ENCODE data around the gene APIP. TPM values are rescaled to one million over a fixed set of nuclear protein-coding genes. Genes with fewer than 3 reads are reported as not detected.
"Not testable (repeated sequence)": the region's sequence is repeated elsewhere in the genome, so short reads cannot be mapped to it uniquely, and the experiment has no call there.

Gene APIP
- total RNA-seq, 4 donors from 2014 or later: 28.8 to 54.9 (median 33.6) TPM

DNA sequence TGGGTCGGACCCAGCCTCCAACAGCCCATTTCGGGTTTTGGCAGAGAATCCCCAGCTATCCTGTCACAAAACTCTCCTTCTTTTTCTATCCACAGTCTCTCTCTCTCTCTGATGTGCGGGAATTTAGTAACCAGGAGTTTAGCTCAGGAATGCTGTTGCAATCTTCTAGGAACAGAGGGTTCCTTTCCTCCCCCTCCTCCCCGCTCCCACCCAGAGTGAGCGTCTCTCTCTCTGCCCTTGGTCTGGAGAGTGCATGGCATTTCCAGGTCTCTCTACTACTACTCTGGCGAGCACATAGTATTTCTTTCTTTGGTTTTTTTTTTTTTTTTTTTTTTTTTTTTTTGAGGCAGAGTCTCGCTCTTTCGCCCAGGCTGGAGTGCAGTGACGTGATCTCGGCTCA lies 17.7 kb downstream of the APIP start:
- Histone ChIP-seq H3K9me3 (peaks cover 0 to 22% (median 0%) of the 10 kb centered on the region in 3 donors), H3K36me3 (no peaks in the 10 kb centered on the region), H3K27ac (no peak overlapping the region), H3K4me1 (no peaks in the 10 kb centered on the region), H3K27me3 (no peaks in the 10 kb centered on the region), H3K4me3 (no peak overlapping the region)
- TF ChIP-seq EP300 (IDR thresholded peaks at IDR 0.05) (no peak), POLR2A (IDR thresholded peaks at IDR 0.05) (no peak), POLR2AphosphoS5 (IDR thresholded peaks at IDR 0.05) (no peak)
- TF ChIP-seq, protein P1, sequence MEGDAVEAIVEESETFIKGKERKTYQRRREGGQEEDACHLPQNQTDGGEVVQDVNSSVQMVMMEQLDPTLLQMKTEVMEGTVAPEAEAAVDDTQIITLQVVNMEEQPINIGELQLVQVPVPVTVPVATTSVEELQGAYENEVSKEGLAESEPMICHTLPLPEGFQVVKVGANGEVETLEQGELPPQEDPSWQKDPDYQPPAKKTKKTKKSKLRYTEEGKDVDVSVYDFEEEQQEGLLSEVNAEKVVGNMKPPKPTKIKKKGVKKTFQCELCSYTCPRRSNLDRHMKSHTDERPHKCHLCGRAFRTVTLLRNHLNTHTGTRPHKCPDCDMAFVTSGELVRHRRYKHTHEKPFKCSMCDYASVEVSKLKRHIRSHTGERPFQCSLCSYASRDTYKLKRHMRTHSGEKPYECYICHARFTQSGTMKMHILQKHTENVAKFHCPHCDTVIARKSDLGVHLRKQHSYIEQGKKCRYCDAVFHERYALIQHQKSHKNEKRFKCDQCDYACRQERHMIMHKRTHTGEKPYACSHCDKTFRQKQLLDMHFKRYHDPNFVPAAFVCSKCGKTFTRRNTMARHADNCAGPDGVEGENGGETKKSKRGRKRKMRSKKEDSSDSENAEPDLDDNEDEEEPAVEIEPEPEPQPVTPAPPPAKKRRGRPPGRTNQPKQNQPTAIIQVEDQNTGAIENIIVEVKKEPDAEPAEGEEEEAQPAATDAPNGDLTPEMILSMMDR (IDR thresholded peaks at IDR 0.05): no peak
- WGBS, 2 donors (ENCODE audit: low coverage in 1 of 2): 94 to 96% methylated on average over 3 to 5 of the region's 10 CpGs
- no peak for ATAC-seq

DNA sequence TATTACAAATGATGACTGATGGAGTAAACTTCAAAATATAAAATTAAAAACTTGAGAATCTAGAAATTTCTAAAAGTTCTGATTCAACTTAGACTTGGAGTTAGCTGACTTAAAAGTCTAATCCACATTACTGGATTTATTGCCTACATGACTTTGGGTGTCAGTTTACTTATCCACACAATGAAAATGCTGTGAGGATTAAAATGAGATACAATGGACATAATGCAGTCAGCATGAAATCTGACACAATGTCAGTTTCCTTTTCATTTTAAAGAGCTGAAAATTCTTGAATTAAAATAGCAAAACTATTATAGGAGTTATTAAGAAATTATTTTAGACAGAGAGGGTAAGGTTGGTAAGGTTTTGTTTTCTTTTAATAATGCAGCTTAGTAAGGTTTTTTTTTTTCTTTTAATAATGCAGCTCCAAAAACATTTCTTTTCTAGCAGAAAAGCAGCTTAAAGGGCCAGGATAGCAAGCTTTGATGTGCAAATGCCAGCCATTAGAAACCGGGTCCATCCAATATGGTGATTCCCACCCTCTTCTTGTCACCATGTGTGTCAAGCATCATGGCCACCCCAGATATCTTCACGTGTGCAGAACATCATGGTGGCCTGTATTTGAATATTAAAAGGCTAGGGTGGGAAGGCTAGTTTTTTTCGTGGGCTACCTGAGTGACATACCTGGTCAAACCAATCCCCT lies 18.9 kb downstream of the APIP start:
- WGBS, 2 donors (ENCODE audit: low coverage in 1 of 2): 90 to 100% methylated on average over 3 of the region's 3 CpGs
- TF ChIP-seq EP300 (IDR thresholded peaks at IDR 0.05): no peak
- Histone ChIP-seq H3K27ac (no peak overlapping the region), H3K4me1 (no peaks in the 10 kb centered on the region), H3K4me3 (no peak overlapping the region), H3K9me3 (peaks cover 0 to 22% (median 0%) of the 10 kb centered on the region in 3 donors), H3K27me3 (no peaks in the 10 kb centered on the region), H3K36me3 (no peaks in the 10 kb centered on the region)
- ATAC-seq: no peak

DNA sequence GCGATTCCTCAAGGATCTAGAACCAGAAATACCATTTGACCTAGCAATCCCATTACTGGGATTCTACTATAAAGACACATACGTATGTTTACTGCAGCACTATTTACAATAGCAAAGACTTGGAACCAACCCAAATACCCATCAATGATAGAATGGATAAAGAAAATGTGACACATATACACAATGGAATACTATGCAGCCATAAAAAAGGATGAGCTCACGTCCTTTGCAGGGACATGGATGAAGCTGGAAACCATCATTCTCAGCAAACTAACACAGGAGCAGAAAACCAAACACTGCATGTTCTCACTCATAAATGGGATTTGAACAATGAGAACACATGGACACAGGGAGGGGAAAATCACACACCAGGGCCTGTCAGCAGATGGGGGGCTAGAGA lies 20.0 kb downstream of the APIP start:
- WGBS, 2 donors (ENCODE audit: low coverage in 1 of 2): 92 to 97% methylated on average over 3 of the region's 3 CpGs
- peaks cover 0 to 22% (median 0%) of the 10 kb centered on the region in 3 donors for H3K9me3 ChIP-seq
- H3K36me3 ChIP-seq, H3K4me3 ChIP-seq, H3K27ac ChIP-seq, H3K27me3 ChIP-seq, H3K4me1 ChIP-seq, ATAC-seq: not testable (repeated sequence)

DNA sequence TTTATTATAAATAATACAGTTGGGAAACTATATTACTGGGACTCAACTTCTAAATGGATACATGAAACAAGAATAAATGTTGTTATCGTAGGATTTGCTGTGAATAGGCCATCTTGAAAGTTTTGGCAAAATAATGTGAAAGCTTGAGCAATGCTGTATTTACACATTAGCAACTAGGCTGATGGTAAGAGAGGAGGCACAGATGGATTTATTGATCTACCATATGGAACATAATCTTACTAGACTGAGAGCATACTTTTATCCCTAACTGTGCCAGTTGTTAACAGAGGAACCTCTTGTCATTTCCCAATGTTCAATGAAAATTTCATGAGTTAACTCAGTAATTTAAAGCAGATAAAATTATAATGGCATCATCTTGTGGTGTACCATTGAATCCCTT lies 22.8 kb downstream of the APIP start:
- WGBS, 2 donors (ENCODE audit: low coverage in 1 of 2): 67 to 91% methylated on average over 1 of the region's 1 CpG
- no peak for TF ChIP-seq POLR2AphosphoS5 (IDR thresholded peaks at IDR 0.05)
- TF ChIP-seq POLR2A (IDR thresholded peaks at IDR 0.05): no peak
- TF ChIP-seq, protein P1 (IDR thresholded peaks at IDR 0.05): no peak
- no peak for TF ChIP-seq EP300 (IDR thresholded peaks at IDR 0.05)
- Histone ChIP-seq H3K27me3 (no peaks in the 10 kb centered on the region), H3K4me1 (no peaks in the 10 kb centered on the region), H3K4me3 (no peak overlapping the region), H3K36me3 (peaks cover 0 to 2% of the 10 kb centered on the region in 2 donors), H3K9me3 (no peaks in the 10 kb centered on the region), H3K27ac (no peak overlapping the region)
- no peak for ATAC-seq

DNA sequence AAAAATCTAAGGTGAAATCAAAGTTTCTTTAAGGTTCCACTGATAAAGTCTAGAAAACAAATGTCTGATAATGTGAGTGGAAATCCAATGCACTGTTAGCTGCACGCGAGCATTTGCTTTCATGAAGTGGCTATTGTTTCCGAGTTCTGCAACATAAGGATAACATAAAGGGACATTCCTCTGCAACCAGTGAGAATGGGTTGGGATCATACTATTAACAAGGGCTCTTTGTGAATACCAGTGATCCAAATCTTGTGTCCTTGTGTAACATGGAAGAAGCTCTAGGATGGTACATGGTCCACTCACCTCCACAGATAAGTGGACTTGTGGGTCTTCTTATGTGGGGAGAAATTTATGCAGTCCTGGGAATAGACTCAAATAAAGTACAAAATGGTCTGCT lies 24.6 kb downstream of the APIP start:
- Histone ChIP-seq H3K9me3 (no peaks in the 10 kb centered on the region), H3K4me1 (no peaks in the 10 kb centered on the region), H3K36me3 (peaks cover 0 to 19% of the 10 kb centered on the region in 2 donors), H3K27me3 (no peaks in the 10 kb centered on the region), H3K4me3 (no peak overlapping the region), H3K27ac (no peak overlapping the region)
- ATAC-seq: no peak
- TF ChIP-seq EP300 (IDR thresholded peaks at IDR 0.05): no peak
- TF ChIP-seq POLR2A (IDR thresholded peaks at IDR 0.05): no peak
- TF ChIP-seq POLR2AphosphoS5 (IDR thresholded peaks at IDR 0.05): no peak
- TF ChIP-seq, protein P1 (IDR thresholded peaks at IDR 0.05): no peak
- WGBS, 2 donors (ENCODE audit: low coverage in 1 of 2): 74 to 81% methylated on average over 3 of the region's 3 CpGs

DNA sequence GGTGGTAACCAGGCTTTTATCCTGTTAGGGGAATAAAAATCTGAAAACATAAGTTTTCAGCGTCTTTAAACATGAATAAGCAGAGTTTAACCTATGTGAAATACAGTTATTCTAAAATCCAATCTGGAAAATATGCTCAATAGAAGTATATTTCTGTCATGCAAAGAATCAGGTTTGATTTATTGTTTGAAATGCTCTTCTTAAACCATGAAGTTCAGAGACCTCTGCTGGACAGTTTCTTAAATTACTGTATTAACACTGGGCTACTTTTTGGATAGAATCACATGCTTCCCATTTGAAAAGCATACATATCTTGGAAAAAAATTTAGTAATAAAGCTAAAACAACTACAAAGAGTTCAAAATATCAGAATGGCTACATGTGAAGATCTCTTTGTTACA lies 25.4 kb downstream of the APIP start:
- Histone ChIP-seq H3K4me1 (no peaks in the 10 kb centered on the region), H3K36me3 (peaks cover 0 to 26% of the 10 kb centered on the region in 2 donors), H3K9me3 (no peaks in the 10 kb centered on the region), H3K27ac (no peak overlapping the region), H3K4me3 (no peak overlapping the region), H3K27me3 (no peaks in the 10 kb centered on the region)
- 63 to 88% methylated on average over 1 of the region's 1 CpG for WGBS, 2 donors (ENCODE audit: low coverage in 1 of 2)
- no peak for ATAC-seq
- TF ChIP-seq, protein P1 (IDR thresholded peaks at IDR 0.05): peak; percentile 19 to 44 (median 40)
- TF ChIP-seq EP300 (IDR thresholded peaks at IDR 0.05): no peak
